GM18868 (cell line): ENCODE results near the gene NKD2.
"Not testable (repeated sequence)": the region's sequence is repeated elsewhere in the genome, so short reads cannot be mapped to it uniquely, and the experiment has no call there.

Source experiments
- ATAC-seq: cut with Tn5 transposase; IDR thresholded peaks from one replicate; pipeline ENCODE4 v1.9.1; 2021; ENCODE audit warnings: mild to moderate bottlenecking, moderate library complexity; ENCODE audit not compliant: unreplicated experiment

NKD2 gene

GRCh38 chr5:1066676-1067075, 58.1 kb downstream of the NKD2 start:
- no peak for ATAC-seq

DNA sequence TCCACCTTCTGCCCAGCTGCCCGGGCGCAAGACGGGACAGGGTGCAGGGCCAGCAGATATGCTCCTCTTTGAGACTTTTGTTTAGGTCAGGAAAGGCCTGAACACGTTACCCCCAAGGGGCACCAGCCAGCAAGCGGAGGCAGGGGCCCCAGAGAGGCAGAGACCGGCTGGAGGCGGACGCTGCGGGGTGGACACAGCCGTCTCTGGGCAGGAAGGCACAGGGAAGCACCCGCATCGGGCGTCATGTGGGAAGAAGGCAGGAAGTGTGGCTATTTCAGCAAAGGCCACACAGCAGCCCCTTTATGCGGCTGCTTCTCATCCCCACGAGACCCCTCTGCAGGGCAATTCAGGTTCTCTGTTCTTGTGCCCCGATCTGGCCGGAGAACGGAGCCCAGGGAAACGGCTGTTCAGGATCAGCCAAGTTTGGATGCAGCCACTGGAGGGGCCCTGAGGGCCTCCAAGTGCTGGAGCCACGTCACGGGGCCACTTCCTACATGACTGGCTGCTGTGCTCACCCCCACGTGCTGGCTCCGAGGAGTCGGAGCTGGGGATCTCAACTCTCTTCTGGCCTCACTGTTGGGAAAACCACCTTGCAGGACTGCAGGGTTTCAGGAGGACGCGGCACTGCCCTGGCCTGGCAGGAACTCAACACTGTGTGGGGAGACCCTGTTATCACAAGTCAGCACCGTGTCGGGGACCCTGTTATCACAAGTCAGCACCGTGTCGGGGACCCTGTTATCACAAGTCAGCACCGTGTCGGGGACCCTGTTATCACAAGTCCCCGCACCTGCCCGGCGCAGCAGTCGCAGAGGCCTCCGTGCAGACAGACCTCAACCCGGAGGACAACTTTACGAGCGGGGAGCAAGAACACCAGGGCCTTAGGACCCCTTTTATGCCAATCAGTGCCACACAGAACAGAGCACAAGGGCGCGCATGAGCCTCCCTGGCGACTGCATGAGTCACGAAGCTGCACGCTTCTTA, 58.8 kb downstream of the NKD2 start:
- no peak for ATAC-seq

GRCh38 chr5:1068204-1068894, 59.7 kb downstream of the NKD2 start:
- no peak for ATAC-seq

DNA sequence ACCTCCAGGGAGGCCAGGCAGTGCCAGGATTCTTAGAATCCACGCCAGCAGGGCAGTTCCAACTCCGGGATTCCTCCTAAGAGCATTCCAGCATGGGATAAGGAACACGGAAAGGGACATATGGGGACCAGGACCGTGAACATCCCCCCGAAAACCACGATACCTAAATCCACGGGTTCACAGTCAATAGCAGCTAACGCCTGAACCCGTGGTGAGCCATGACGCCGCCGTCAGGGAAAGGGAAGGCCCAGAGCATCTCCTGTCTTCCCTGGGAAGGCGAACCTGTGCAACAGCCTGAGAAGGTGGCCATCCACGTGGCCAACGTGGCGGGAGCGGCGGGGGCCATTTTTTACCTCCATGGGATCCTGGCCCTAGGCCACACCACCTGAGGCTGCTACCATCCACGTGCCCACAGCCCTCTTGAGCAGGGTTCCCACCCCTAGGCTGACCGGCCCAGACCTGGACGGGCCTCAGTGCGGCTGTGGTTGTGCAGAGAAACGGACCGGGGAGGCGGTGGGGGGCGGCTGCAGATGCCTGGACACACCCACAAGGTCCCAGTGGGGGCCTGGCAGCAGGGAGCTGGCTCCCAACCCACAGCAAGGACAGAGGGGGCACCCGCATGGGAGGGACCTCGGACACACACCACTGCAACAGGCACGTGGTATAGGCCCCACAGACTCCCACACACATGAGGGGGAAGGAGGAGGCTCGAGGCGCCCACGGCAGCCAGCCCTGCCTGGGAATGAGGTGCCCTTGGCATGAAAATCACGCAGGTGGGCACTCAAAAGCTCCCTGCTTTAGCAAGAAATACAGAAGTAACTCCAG, 60.5 kb downstream of the NKD2 start:
- ATAC-seq, result no peak

- no peak for ATAC-seq
Observed at GRCh38 chr5:1069720-1070088, 61.1 kb downstream of the NKD2 start.

DNA sequence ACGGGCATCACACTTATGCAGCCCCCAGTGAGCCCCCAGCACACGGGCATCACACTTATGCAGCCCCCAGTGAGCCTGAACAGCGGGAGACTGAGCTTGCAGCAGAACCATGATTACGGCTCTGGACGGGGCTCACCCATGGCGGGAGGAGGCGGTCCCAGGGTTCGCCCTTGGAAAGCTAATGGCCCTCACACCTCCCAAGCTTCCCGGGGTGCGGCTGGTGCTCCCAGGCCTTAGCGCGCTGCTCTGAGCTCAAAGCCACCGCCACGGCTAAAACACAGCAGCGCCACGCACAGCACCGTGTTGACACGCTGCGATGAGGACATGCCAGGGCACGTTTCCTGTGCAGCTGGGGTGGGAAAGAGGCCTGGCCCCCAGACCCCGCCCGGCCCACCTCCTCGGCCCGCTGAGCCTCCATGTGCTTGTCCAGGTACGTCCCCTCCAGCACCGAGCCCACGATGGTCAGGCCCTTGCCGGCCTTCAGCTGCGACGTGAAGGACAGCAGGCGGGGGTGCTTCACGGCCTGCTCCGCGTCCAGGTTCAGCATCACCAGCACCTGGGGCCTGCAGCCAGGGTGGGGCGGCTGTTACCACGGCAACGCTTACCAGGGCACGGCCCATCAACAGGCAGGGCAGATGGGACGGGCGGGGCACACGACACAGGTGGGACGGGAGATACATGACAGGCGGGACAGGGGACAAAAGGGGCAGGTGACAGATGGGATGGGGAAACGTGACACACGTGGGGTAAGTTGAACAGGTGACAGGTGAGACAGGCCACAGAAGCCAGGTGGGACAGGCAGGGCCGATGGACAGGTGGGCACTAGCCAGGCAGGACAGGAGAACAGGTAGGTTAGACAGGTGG, 64.9 kb downstream of the NKD2 start:
- ATAC-seq, result no peak

DNA sequence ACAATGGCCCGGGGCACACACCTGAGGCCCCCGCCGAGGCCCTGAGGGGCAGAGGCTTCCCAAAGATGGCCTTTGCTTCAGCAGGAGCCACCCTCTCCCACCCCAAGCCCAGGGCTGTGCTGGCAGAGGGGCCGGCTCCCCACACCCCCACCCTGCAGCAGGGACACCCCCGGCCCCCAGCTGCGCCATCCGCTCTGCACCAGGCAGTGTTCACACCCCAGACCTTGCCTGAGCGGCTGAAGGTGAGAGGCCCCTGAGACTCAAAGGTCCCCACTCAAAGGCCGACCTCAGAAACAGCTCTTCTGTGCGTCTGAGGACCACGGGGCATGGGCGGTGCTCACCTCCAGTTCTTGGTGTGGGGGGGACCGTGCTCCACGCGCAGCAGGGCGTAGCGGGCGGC, 65.6 kb downstream of the NKD2 start:
- no peak for ATAC-seq

- ATAC-seq, result no peak
Observed at GRCh38 chr5:1074816-1075554, 66.4 kb downstream of the NKD2 start.

GRCh38 chr5:1075555-1075881, 66.9 kb downstream of the NKD2 start:
- no peak for ATAC-seq

DNA sequence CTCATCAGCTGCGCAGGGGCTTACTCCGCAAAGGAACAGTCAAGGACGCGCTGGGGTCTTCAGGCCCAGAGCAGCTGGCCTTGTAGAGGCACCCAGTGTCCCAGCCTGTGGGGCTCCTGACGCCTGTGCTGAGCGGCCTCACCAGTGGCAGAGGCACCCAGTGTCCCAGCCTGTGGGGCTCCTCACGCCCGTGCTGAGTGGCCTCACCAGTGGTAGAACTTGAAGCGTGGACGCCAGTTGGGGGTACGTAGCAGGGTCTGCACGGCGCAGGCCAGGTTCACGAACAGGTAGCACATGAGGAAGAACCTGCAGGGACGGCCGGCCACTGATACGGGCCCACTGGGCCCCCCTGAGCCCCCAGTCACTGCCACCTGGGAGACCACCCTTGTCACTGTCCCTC, 67.3 kb downstream of the NKD2 start:
- no peak for ATAC-seq

- no peak for ATAC-seq
Observed at GRCh38 chr5:1076406-1076805, 67.8 kb downstream of the NKD2 start.

DNA sequence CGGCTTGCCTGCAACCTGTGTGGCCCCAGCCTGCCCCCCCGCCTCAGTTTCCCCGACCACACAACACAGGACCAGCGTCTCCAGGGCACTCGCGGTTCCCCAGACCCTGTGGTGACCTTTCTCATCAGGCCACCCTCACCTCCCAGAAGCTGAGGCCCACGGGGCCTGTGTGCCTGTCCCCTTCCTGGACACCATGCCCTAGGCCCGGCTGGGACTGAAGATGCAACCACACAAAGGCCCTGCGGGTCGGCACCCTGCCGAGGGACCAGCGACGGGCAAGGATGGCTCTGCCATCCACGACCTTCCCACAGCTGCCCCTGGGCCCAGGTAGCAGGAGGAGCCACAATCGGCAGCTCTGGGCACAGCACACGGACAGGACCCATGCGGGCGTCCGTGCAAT, 68.4 kb downstream of the NKD2 start:
- no peak for ATAC-seq

GRCh38 chr5:1077491-1078020, 69.0 kb downstream of the NKD2 start:
- ATAC-seq, result no peak

- no peak for ATAC-seq
Observed at GRCh38 chr5:1078206-1078605, 69.6 kb downstream of the NKD2 start.

DNA sequence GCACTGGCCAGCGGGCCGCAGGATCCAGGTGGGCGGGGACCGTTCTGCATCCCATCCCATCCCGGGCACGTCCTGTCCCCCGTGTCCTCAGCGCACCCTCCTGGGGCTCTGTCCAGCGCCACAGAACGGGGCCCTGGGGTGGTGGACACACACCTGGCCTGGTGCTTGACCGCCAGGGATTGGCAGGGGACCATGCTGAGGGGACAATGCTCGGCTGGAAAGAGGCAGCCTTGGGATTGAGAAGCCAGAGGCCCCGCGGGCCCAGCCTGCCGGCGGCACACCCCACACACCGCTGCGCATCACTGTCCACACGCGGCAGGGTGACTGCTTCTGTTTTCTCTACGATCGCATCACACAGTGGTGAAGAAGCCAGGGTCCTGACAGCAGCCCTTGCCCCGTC, 70.2 kb downstream of the NKD2 start:
- no peak for ATAC-seq

DNA sequence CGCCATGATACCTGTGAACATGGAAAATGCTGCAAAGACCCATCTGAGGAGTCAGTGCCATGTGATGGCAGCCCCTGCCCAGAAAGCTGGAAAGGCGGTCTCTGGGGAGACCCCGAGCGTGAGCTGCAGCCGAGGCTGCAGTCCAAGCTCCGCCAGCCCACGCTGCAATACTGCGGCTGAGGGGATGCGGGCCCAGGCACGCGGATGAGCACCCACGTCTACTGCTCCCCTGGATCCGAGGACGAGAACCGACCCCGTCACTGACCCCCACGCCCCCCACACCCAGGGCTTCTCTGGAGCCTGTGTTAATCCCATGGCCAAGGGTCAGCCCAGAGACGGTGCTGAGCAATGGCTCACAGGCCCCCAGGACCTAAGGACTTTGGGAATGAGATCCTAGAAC, 70.9 kb downstream of the NKD2 start:
- no peak for ATAC-seq

DNA sequence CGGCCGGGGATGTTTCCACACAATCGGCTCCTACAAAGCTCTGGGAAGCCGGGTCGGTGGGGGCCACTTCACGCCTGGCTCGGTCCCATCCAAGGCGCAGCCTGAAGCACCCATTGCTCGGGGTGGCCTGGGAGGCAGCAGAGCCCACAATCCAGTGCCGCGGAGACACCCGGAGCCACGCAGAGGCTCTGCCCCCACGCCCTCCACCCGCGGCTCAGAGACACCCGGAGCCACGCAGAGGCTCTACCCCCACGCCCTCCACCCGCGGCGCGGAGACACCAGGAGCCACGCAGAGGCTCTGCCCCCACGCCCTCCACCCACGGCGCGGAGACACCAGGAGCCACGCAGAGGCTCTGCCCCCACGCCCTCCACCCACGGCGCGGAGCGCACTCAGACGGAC, 71.4 kb downstream of the NKD2 start:
- ATAC-seq, result no peak

GRCh38 chr5:1080432-1080831, 71.8 kb downstream of the NKD2 start:
- ATAC-seq, result no peak

- no peak for ATAC-seq
Observed at GRCh38 chr5:1081519-1081918, 72.9 kb downstream of the NKD2 start.

DNA sequence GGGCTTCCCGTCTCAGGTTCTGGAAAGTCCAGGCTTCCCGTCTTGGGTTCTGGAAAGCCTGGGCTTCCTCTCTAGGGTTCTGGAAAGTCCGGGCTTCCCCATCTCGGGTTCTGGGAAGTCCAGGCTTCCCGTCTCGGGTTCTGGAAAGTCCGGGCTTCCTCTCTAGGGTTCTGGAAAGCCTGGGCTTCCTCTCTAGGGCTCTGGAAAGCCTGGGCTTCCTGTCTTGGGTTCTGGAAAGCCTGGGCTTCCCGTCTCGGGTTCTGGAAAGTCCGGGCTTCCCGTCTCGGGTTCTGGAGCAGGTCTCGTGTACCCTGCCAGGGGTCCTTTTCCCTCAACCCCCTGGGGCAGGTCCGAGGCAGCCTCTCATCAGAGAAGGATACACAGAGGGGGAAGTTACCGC, 74.4 kb downstream of the NKD2 start:
- not testable (repeated sequence) for ATAC-seq
